Skin epidermis (tissue), 12 donors: ENCODE data around the gene LAMA4.
A peak's percentile ranks its signal among the peaks of the same experiment; 100 is the strongest.

ENCODE experiments used
- H3K27ac ChIP-seq, 21 experiments: fragments of 200-600 bp; sonication (generic) in 11 of 21; one replicate each; pipeline ENCODE4 v1.5.0; 2020; ENCODE audit warnings: mild to moderate bottlenecking in 3 of 21, inconsistent platforms in 2 of 21, moderate library complexity in 2 of 21
- H3K4me3 ChIP-seq, 7 experiments: fragments of 200-600 bp; sonication (generic) in 2 of 7; one replicate each; pipeline ENCODE4 v1.5.0; 2020; ENCODE audit warnings: inconsistent platforms in 2 of 7, mild to moderate bottlenecking in 2 of 7, moderate library complexity in 1 of 7

The LAMA4 gene

GRCh38 chr6:112253841-112254816 is at the start of gene LAMA4:
Gene LAMA4 (minus strand): TSS chr6:112254567. CDS start chr6:112254150, 417 bp downstream.
- peak within 1 kb of the TSS; percentile 27 to 98 (median 80) for H3K27ac ChIP-seq
- H3K4me3 ChIP-seq = peak within 1 kb of the TSS; percentile 35 to 61 (median 49)

GRCh38 chr6:112302142-112302705 is 47.9 kb upstream of the LAMA4 start:
- Histone ChIP-seq H3K4me3 (no peak overlapping the region), H3K27ac (no peak overlapping the region)

- Histone ChIP-seq H3K27ac (no peak overlapping the region), H3K4me3 (no peak overlapping the region)
Measured at GRCh38 chr6:112300896-112301295, 46.5 kb upstream of the LAMA4 start.

- H3K27ac ChIP-seq = peak overlapping the region in 10 of 21 experiments; percentile 2 to 75 (median 46)
- no peak overlapping the region for H3K4me3 ChIP-seq
Measured at GRCh38 chr6:112298816-112299281, 44.5 kb upstream of the LAMA4 start.

- Histone ChIP-seq H3K27ac (peak overlapping the region in 13 of 21 experiments; percentile 12 to 75 (median 48)), H3K4me3 (no peak overlapping the region)
Measured at GRCh38 chr6:112298021-112298745, 43.8 kb upstream of the LAMA4 start.

GRCh38 chr6:112296694-112297093 is 42.3 kb upstream of the LAMA4 start:
- no peak overlapping the region for H3K4me3 ChIP-seq
- peak overlapping the region in 1 of 21 experiments; percentile 29 for H3K27ac ChIP-seq

- Histone ChIP-seq H3K4me3 (no peak overlapping the region), H3K27ac (no peak overlapping the region)
Measured at GRCh38 chr6:112296122-112296521, 41.8 kb upstream of the LAMA4 start.

GRCh38 chr6:112291161-112291762 is 36.9 kb upstream of the LAMA4 start:
- H3K27ac ChIP-seq = no peak overlapping the region
- no peak overlapping the region for H3K4me3 ChIP-seq

- Histone ChIP-seq H3K4me3 (no peak overlapping the region), H3K27ac (peak overlapping the region in 7 of 21 experiments; percentile 1 to 38 (median 30))
Measured at GRCh38 chr6:112289038-112289566, 34.7 kb upstream of the LAMA4 start.

- Histone ChIP-seq H3K4me3 (no peak overlapping the region), H3K27ac (no peak overlapping the region)
Measured at GRCh38 chr6:112288475-112288874, 34.1 kb upstream of the LAMA4 start.

GRCh38 chr6:112287577-112288225 is 33.3 kb upstream of the LAMA4 start:
- Histone ChIP-seq H3K27ac (no peak overlapping the region), H3K4me3 (no peak overlapping the region)

GRCh38 chr6:112286500-112287144 is 32.3 kb upstream of the LAMA4 start:
- no peak overlapping the region for H3K4me3 ChIP-seq
- no peak overlapping the region for H3K27ac ChIP-seq

GRCh38 chr6:112286010-112286409 is 31.6 kb upstream of the LAMA4 start:
- no peak overlapping the region for H3K27ac ChIP-seq

GRCh38 chr6:112284603-112285002 is 30.2 kb upstream of the LAMA4 start:
- H3K4me3 ChIP-seq = no peak overlapping the region

More at GRCh38 chr6:112286010-112286409, 31.6 kb upstream of the LAMA4 start:
- no peak overlapping the region for H3K4me3 ChIP-seq

GRCh38 chr6:112283621-112284020 is 29.3 kb upstream of the LAMA4 start:
- Histone ChIP-seq H3K4me3 (no peak overlapping the region), H3K27ac (no peak overlapping the region)

More at GRCh38 chr6:112284603-112285002, 30.2 kb upstream of the LAMA4 start:
- H3K27ac ChIP-seq = no peak overlapping the region

GRCh38 chr6:112281821-112282615 is 27.7 kb upstream of the LAMA4 start:
- H3K4me3 ChIP-seq = no peak overlapping the region

More at GRCh38 chr6:112281821-112282615, 27.7 kb upstream of the LAMA4 start:
- peak overlapping the region in 4 of 21 experiments; percentile 7 to 45 (median 26) for H3K27ac ChIP-seq
